HepG2 (cell line): ENCODE data around the gene MMAA. TPM values are rescaled to one million over a fixed set of nuclear protein-coding genes. Genes with fewer than 3 reads are reported as not detected.
A peak's percentile ranks its signal among the peaks of the same experiment; 100 is the strongest.

Source experiments
- AKAP8 ChIP-seq: sonication (generic); formaldehyde crosslinking; IDR thresholded peaks from 2 replicates; pipeline ENCODE4 v1.5.1; 2020; ENCODE audit warnings: mild to moderate bottlenecking, missing genetic modification reagents
- ARID2 ChIP-seq: sonication (generic); formaldehyde crosslinking; IDR thresholded peaks from 2 replicates; pipeline ENCODE4 v1.8.1; 2022; ENCODE audit warnings: mild to moderate bottlenecking, missing genetic modification reagents, borderline replicate concordance
- ATF7 ChIP-seq, 2 experiments: fragments of 450-650 bp in 1 of 2; sonication (generic) in 1 of 2; formaldehyde crosslinking in 1 of 2; IDR thresholded peaks; 2 replicates each; pipeline versions ENCODE4 v1.4.0 to v1.6.1; 2016 to 2020; ENCODE audit warnings: antibody characterized with exemption in 1 of 2, mild to moderate bottlenecking in 1 of 2, missing genetic modification reagents in 1 of 2
- BRF2 ChIP-seq: sonication (generic); formaldehyde crosslinking; IDR thresholded peaks from 2 replicates; pipeline ENCODE4 v1.8.1; 2022; ENCODE audit warnings: mild to moderate bottlenecking, missing genetic modification reagents
- CBX1 ChIP-seq: IDR thresholded peaks from one replicate; pipeline ENCODE4 v1.6.1; 2016; ENCODE audit warnings: antibody characterized with exemption, low read depth
- CEBPG ChIP-seq: IDR thresholded peaks from 2 replicates; pipeline ENCODE4 v1.6.1; 2016
- FOXK1 ChIP-seq: sonication (generic); formaldehyde crosslinking; IDR thresholded peaks from 2 replicates; pipeline ENCODE4 v1.4.0; 2020; ENCODE audit warnings: low read depth, missing genetic modification reagents, borderline replicate concordance
- JUNB ChIP-seq: sonication (generic); formaldehyde crosslinking; IDR thresholded peaks from 2 replicates; pipeline ENCODE4 v1.8.0; 2022; ENCODE audit warnings: missing genetic modification reagents, mild to moderate bottlenecking, borderline replicate concordance
- KDM5A ChIP-seq: fragments of 200-600 bp; sonication (generic); IDR thresholded peaks from 2 replicates; pipeline ENCODE4 v1.7.0; 2018; ENCODE audit warnings: antibody characterized with exemption, mild to moderate bottlenecking, low read length, borderline replicate concordance
- KLF15 ChIP-seq: sonication (generic); formaldehyde crosslinking; IDR thresholded peaks from 2 replicates; pipeline ENCODE4 v1.8.1; 2023; ENCODE audit warnings: borderline replicate concordance, mild to moderate bottlenecking, inconsistent platforms, missing genetic modification reagents, mixed read lengths
- MLLT10 ChIP-seq: sonication (generic); formaldehyde crosslinking; IDR thresholded peaks from 2 replicates; pipeline ENCODE4 v1.4.0; 2020; ENCODE audit warnings: missing genetic modification reagents
- MTERF4 ChIP-seq: sonication (generic); formaldehyde crosslinking; IDR thresholded peaks from 2 replicates; pipeline ENCODE4 v1.8.0; 2023; ENCODE audit warnings: mild to moderate bottlenecking, missing genetic modification reagents
- MXD1 ChIP-seq: sonication (generic); formaldehyde crosslinking; IDR thresholded peaks from 2 replicates; pipeline ENCODE4 v1.4.0; 2020; ENCODE audit warnings: mild to moderate bottlenecking, missing genetic modification reagents
- NR2F6 ChIP-seq, 2 experiments: IDR thresholded peaks; 2 replicates each; pipeline ENCODE4 v1.6.1; 2016; ENCODE audit warnings: antibody characterized with exemption in 1 of 2, mild to moderate bottlenecking in 1 of 2
- TCF12 ChIP-seq, 2 experiments: fragments of 450-650 bp in 1 of 2; sonication (generic) in 1 of 2; formaldehyde crosslinking in 1 of 2; IDR thresholded peaks; 2 replicates each; pipeline versions ENCODE4 v1.6.1 to v1.8.0; 2017 to 2022; ENCODE audit warnings: antibody characterized with exemption in 1 of 2, mild to moderate bottlenecking in 1 of 2, missing genetic modification reagents in 1 of 2, moderate library complexity in 1 of 2
- THRA ChIP-seq: sonication (generic); formaldehyde crosslinking; IDR thresholded peaks from 2 replicates; pipeline ENCODE4 v1.4.0; 2020; ENCODE audit warnings: missing genetic modification reagents, borderline replicate concordance
- ZBTB44 ChIP-seq: sonication (generic); formaldehyde crosslinking; IDR thresholded peaks from 2 replicates; pipeline ENCODE4 v1.4.0; 2020; ENCODE audit warnings: missing genetic modification reagents
- ZFP36L1 ChIP-seq: sonication (generic); formaldehyde crosslinking; IDR thresholded peaks from 2 replicates; pipeline ENCODE4 v1.8.0; 2022; ENCODE audit warnings: mild to moderate bottlenecking, missing genetic modification reagents, moderate library complexity
- ZNF230 ChIP-seq: sonication (generic); formaldehyde crosslinking; IDR thresholded peaks from 2 replicates; pipeline ENCODE4 v1.4.0; 2020; ENCODE audit warnings: mild to moderate bottlenecking, missing genetic modification reagents
- ZNF430 ChIP-seq: sonication (generic); formaldehyde crosslinking; IDR thresholded peaks from 2 replicates; pipeline ENCODE4 v1.9.0; 2021; ENCODE audit warnings: mild to moderate bottlenecking, missing genetic modification reagents
- ZNF451 ChIP-seq: sonication (generic); formaldehyde crosslinking; IDR thresholded peaks from 2 replicates; pipeline ENCODE4 v1.5.0; 2020; ENCODE audit warnings: mild to moderate bottlenecking, missing genetic modification reagents
- ZNF709 ChIP-seq: sonication (generic); formaldehyde crosslinking; IDR thresholded peaks from 2 replicates; pipeline ENCODE4 v1.5.0; 2020; ENCODE audit warnings: mild to moderate bottlenecking, missing genetic modification reagents
- ZSCAN25 ChIP-seq: sonication (generic); formaldehyde crosslinking; IDR thresholded peaks from 2 replicates; pipeline ENCODE4 v1.8.0; 2022; ENCODE audit warnings: mild to moderate bottlenecking, missing genetic modification reagents
- polyA plus RNA-seq, 8 experiments: library from polyadenylated mRNA; depleted of rRNA in 3 of 8; stranded (reverse) in 7 of 8; unstranded in 1 of 8; fragments of >200 nt; fragmentation: Illumina TruSeq in 4 of 8; extraction: Trizol in 4 of 8; gene quantifications; 2 replicates each; pipeline versions ENCODE4 v1.2.1 to v1.2.3, GENCODE V29; 2011 to 2016; ENCODE audit warnings: low read depth in 4 of 8, missing spikeins in 1 of 8, mixed read lengths in 1 of 8; ENCODE audit not compliant: insufficient read depth in 1 of 8
- total RNA-seq, 5 experiments: library from RNA; depleted of rRNA; stranded (reverse); fragments of >200 nt; fragmentation: Illumina TruSeq; extraction: Trizol; gene quantifications; 2 replicates each; pipeline ENCODE4 v1.2.3, GENCODE V29; 2016; ENCODE audit warnings: low read depth in 1 of 5

Gene MMAA
- total and polyA plus RNA-seq, 2 of the 13 experiments (the other 11 are each of a cell fraction or from before 2014, with no cell fraction given) = 1.3 to 2.8 TPM

GRCh38 chr4:145618932-145619638 is at the start of gene MMAA (continued):
- TF ChIP-seq ZSCAN25 (CRISPR knock-in tag) (peak; percentile 79; the same call in 1 of the 2 replicates), KDM5A (peak; percentile 57; the same call in 1 of the 2 replicates), TCF12 (IDR thresholded peaks at IDR 0.05) (no peak), TCF12 (CRISPR knock-in tag; IDR thresholded peaks at IDR 0.05) (peak; percentile 92), MXD1 (CRISPR knock-in tag) (peak; percentile 97; the same call in 1 of the 2 replicates), ZNF430 (CRISPR knock-in tag) (peak; percentile 93), ZNF709 (peak; percentile 85), MTERF4 (CRISPR knock-in tag) (peak; percentile 70; the same call in 1 of the 2 replicates), JUNB (CRISPR knock-in tag) (no peak), ZBTB44 (CRISPR knock-in tag) (0 out of 2 replicates have a peak, but pooled peaks have one; percentile 85), NR2F6 (IDR thresholded peaks at IDR 0.05) (no peak), NR2F6 (CRISPR knock-in tag; IDR thresholded peaks at IDR 0.05) (0 out of 2 replicates have a peak, but pooled peaks have one; percentile 4), KLF15 (peak; percentile 64; the same call in 1 of the 2 replicates), ARID2 (CRISPR knock-in tag) (peak; percentile 85; the same call in 1 of the 2 replicates), CEBPG (CRISPR knock-in tag) (no peak), ZNF451 (CRISPR knock-in tag) (peak; percentile 78; the same call in 1 of the 2 replicates), MLLT10 (no peak), ATF7 (IDR thresholded peaks at IDR 0.05) (no peak), ATF7 (CRISPR knock-in tag; IDR thresholded peaks at IDR 0.05) (no peak), BRF2 (CRISPR knock-in tag) (peak; percentile 76; the same call in 1 of the 2 replicates), CBX1 (peak; percentile 86), ZNF230 (CRISPR knock-in tag) (peak; percentile 44; the same call in 1 of the 2 replicates), FOXK1 (peak; percentile 68; the same call in 1 of the 2 replicates), THRA (peak; percentile 64), ZFP36L1 (CRISPR knock-in tag) (0 out of 2 replicates have a peak, but pooled peaks have one; percentile 22), AKAP8 (CRISPR knock-in tag) (peak; percentile 73; the same call in 1 of the 2 replicates)
